Skeletal muscle cell (primary cell): Measurements from ENCODE around the gene KIFC3.
"Not testable (repeated sequence)": the region's sequence is repeated elsewhere in the genome, so short reads cannot be mapped to it uniquely, and the experiment has no call there.

Experiments used
- DNase-seq: peaks from one replicate; pipeline ENCODE4 v3.0.0-alpha.2; 2010; ENCODE audit warnings: low read depth
- H3K4me3 ChIP-seq: 2 replicates; pipeline ENCODE4 v1.5.1; 2011; ENCODE audit warnings: low read depth, mild to moderate bottlenecking, control low read depth, low read length, moderate library complexity

The KIFC3 gene

GRCh38 chr16:57734308-57734924 is 67.9 kb downstream of the KIFC3 start:
- no peak for DNase-seq
- peak overlapping the region; percentile 87 for H3K4me3 ChIP-seq

DNA sequence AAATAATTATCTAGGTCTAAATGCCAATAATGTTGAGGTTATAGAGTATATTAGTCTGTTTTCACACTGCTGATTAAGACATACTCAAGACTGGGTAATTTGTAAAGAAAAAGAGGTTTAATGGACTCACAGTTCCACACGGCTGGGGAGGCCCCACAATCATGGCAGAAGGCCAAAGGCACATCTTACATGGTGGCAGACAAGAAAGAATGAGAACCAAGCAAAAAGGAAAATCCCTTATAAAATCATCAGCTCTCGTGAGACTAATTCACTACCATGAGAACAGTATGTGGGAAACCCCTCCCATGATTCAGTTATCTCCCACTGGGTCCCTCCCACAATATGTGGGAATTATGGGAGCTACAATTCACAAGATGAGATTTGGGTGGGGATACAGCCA is 69.6 kb downstream of the KIFC3 start:
- no peak for DNase-seq
- no peak overlapping the region for H3K4me3 ChIP-seq

DNA sequence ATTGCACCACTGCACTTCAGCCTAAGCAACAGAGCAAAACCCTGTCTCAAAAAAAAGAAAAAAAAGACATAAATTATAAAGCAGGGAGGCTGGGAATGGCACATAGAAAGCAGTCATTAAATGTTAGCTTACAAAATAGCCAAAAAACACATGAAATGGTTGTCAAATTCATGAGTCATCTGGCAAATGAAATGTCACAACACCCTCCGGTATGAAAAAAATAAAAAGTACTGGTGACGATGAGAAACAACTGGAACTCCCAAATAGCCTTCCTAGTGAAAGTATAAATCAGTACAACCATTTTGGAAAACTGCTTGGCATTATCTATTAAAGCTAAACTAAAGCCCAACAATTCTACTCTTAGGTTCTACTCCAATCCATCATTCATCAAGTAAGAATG is 70.3 kb downstream of the KIFC3 start:
- H3K4me3 ChIP-seq: no peak overlapping the region
- no peak for DNase-seq

DNA sequence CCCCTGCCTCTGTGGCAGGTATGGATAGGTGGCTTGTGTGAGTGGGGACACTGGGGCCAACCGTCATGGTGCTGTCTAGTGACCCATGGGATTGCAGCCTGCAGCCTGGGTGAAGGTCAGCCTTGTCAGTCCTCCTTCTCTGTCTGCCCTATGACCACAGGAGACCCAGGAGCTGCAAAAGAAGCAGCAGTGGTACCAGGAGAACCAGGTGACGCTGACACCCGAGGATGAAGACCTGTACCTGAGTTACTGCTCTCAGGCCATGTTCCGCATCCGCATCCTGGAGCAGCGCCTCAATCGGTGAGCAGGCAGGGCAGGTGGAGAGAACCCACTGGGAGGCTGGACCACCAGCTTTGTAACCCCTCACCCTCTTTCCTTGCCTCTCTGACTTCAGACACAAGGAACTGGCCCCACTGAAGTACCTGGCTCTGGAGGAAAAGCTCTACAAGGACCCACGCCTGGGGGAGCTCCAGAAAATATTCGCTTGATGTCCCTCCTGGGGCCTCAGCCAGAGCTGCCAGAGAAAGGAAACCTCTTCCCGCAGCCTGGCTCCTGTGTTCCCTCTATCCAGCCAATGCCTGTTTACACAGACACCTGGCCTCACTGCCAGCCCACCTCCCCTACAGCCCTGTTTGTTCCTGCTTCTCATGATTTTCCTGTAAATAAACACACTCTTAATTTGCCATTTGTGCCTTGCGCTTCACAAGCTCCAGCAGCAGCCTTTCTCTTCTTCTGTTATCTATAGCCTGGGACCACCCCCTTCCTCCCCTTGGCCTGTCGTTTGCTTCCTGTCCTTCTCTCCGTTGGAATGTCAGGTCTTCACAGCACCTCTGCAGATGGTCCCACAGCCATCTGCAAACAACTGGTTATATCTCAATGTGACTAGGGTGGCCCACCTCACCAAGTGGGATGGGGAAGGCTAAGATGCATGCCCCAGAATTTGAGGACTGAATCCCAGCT is 71.2 kb downstream of the KIFC3 start:
- DNase-seq: no peak
- H3K4me3 ChIP-seq: no peak overlapping the region

- not testable (repeated sequence) for H3K4me3 ChIP-seq, DNase-seq
Observed at GRCh38 chr16:57729852-57730251, 72.4 kb downstream of the KIFC3 start.

DNA sequence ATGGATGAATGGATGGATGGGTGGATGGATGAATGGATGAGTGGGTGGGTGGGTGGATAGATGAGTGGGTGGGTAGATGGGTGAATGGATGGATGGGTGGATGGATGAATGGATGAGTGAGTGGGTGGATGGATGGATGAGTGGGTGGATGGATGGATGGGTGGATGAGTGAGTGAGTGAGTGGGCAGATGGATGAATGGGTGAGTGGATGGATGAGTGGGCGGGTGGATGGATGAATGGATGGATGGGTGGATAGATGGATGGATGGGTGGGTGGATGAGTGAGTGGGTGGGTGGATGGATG is 73.2 kb downstream of the KIFC3 start:
- no peak overlapping the region for H3K4me3 ChIP-seq
- no peak for DNase-seq

DNA sequence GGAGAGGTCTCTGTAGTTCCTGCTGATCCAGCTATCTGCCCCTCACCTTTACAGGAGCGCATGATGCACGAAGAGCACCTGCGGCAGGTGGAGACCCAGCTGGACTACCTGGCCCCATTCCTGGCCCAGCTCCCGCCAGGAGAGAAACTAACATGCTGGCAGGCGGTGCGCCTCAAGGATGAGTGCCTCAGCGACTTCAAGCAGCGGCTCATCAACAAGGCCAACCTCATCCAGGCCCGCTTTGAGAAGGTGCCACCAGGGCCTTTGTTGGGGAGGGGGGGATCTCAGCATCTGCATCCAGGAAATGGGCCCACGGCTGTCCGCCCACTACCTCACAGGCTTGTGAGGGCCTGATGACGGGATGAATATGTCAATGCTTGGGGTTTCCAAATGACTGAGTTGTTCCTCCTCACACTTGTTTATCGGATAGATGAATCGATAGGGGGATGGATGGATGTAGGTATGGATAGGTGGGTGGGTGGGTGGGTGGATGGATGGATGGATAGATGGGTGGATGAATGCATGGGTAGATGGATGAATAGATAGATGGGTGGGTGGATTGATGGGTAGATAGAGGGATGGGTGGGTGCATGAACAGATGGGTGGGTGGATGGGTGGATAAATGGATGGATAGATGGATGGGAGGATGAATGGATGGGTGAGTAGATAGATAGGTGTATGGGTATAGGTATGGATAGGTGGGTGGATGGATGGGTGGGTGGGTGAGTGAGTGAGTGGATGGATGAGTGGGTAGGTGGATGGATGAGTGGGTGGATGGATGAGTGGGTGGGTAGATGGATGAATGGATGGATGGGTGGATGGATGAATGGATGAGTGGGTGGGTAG is 73.7 kb downstream of the KIFC3 start:
- no peak overlapping the region for H3K4me3 ChIP-seq
- no peak for DNase-seq

DNA sequence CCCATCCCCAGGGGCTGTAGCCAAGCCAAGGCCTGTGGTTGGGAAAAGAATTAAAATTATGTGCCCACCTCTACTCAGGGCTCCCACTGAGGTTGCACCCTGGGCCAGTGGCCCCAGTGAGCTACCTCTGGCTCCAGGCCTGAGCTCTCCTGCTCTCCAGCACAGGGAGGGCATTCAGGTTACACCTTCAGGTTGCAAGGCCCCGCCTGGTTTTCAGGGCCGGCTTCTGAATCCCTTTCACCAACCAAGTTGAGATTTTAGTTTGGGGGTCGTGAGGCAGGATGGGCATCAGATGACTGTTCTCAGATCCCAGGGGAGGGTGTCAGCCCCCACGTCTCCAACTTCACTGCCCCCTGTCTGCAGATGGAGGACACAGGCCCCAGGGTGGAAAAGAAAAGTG is 74.7 kb downstream of the KIFC3 start:
- DNase-seq: no peak
- no peak overlapping the region for H3K4me3 ChIP-seq

GRCh38 chr16:57726433-57726947 is 75.8 kb downstream of the KIFC3 start:
- DNase-seq: no peak
- H3K4me3 ChIP-seq: no peak overlapping the region

DNA sequence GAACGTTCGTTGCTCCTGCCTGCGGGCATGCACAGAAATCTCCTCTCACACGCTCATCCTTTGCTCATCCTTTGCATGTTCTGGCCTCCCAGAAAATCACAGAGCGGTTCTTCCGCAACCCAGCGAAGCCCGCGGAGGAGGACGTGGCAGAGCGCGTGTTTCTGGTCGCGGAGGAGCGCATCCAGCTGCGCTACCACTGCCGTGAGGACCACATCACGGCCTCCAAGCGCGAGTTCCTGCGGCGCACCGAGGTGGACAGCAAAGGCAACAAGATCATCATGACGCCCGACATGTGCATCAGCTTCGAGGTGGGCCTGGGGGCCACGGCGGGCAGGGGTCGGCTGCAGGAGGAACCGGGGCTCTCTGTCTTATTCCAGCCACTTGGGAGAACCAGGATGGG is 76.3 kb downstream of the KIFC3 start:
- DNase-seq: no peak
- no peak overlapping the region for H3K4me3 ChIP-seq

DNA sequence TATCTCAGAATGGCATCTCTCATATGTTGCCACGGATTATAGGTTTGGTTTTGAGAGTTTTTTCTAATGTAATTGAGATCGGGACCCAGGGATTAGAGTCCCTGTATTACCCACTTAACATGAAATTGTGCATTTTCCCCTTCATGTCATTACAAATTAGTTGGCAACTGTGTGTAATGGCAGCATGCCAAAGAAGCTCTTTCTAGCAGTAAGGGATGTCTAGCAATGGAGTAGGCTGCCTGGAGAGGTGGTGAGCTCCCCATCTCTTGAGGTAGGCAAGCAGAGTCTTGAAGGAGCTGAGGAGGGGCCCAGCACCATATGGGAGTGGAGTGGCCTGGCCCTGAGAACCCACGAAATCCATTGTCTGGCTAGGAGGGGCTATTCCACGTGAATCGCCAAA is 76.7 kb downstream of the KIFC3 start:
- no peak for DNase-seq
- no peak overlapping the region for H3K4me3 ChIP-seq

DNA sequence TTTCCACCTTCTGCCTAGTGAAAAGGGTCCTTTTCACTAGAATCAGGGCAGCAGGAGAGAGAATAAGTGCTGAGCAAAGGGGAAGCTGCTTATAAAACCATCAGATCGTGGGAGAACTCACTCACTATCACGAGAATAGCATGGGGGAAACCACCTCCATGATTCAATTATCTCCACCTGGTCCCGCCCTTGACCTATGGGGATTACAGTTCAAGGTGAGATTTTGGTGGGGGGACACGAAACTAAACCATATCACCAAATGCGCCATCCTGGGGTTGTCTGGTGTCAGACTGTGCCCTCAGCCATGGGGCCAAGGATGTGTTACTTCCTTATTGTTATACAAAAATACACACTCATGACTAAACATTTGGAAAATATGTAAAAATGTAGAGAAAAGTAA is 77.1 kb downstream of the KIFC3 start:
- DNase-seq: no peak

DNA sequence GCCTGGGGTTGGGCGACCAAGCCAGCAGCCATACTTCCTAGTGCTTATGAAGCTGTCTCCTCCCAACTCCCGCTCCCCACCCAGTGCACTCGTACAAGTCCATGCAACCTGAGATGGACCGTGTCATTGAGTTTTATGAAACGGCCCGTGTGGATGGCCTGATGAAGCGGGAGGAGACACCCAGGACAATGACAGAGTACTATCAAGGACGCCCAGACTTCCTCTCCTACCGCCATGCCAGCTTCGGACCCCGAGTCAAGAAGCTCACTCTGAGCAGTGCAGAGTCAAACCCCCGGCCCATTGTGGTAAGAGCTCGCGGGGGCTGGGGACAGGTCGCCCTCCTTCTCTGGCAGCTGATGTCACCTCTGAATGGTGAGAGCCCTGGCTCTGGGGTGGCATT is 77.8 kb downstream of the KIFC3 start:
- no peak for DNase-seq
- no peak overlapping the region for H3K4me3 ChIP-seq

More for the DNA sequence above, 77.1 kb downstream of the KIFC3 start:
- no peak overlapping the region for H3K4me3 ChIP-seq

- DNase-seq: no peak
Observed at GRCh38 chr16:57723170-57723569, 79.1 kb downstream of the KIFC3 start.

GRCh38 chr16:57722651-57723050 is 79.6 kb downstream of the KIFC3 start:
- no peak for DNase-seq
- no peak overlapping the region for H3K4me3 ChIP-seq

More at GRCh38 chr16:57723170-57723569, 79.1 kb downstream of the KIFC3 start:
- H3K4me3 ChIP-seq: no peak overlapping the region

DNA sequence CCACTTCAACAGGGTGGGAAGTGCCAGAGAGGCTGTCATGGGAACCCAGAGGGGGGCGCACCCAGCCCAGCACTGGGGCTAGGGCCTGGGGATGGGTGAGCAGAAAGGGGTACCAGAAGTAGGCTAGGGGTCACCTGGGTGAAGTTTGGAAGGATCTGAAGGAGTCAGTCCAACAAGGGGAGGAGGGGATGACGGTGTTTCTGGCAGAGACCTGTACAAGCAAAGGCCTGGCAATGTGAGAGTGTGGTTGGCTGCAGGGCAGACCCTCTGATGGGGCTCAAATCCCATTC is 80.1 kb downstream of the KIFC3 start:
- no peak overlapping the region for H3K4me3 ChIP-seq
- DNase-seq: no peak

- H3K4me3 ChIP-seq: no peak overlapping the region
- DNase-seq: no peak
Observed at GRCh38 chr16:57721356-57722209, 80.7 kb downstream of the KIFC3 start.

- no peak overlapping the region for H3K4me3 ChIP-seq
- DNase-seq: no peak
Observed at GRCh38 chr16:57720142-57720575, 82.1 kb downstream of the KIFC3 start.

- DNase-seq: no peak
- H3K4me3 ChIP-seq: no peak overlapping the region
Observed at GRCh38 chr16:57714047-57714446, 88.2 kb downstream of the KIFC3 start.
